WERI-Rb-1 (cell line): ENCODE results near the gene TRIM44.

Experiments
- DNase-seq: peaks from one replicate; pipeline ENCODE4 v3.0.0-alpha.2; 2020
- H3K27ac ChIP-seq: fragments of 250-450 bp; sonication (Bioruptor Pico); 2 replicates; pipeline ENCODE4 v1.5.1; 2020; ENCODE audit warnings: mild to moderate bottlenecking, moderate library complexity
- H3K27me3 ChIP-seq: fragments of 250-450 bp; sonication (Bioruptor Pico); 2 replicates; pipeline ENCODE4 v1.5.1; 2021; ENCODE audit warnings: mild to moderate bottlenecking, low read depth, moderate library complexity; ENCODE audit not compliant: insufficient read depth, severe bottlenecking
- H3K36me3 ChIP-seq: fragments of 250-450 bp; sonication (Bioruptor Pico); 2 replicates; pipeline ENCODE4 v1.5.1; 2020; ENCODE audit warnings: mild to moderate bottlenecking, moderate library complexity
- H3K4me3 ChIP-seq: 2 replicates; pipeline ENCODE4 v1.5.1; 2011; ENCODE audit warnings: low read depth, mild to moderate bottlenecking, control low read depth, low read length
- H3K9me3 ChIP-seq: fragments of 250-450 bp; sonication (Bioruptor Pico); 2 replicates; pipeline ENCODE4 v1.5.1; 2021; ENCODE audit warnings: mild to moderate bottlenecking, moderate library complexity; ENCODE audit not compliant: severe bottlenecking
- TF ChIP-seq, protein P1 (sequence below): IDR thresholded peaks from 2 replicates; pipeline ENCODE4 v1.5.1; 2011; ENCODE audit warnings: low read depth, mild to moderate bottlenecking, control low read depth, inconsistent platforms, low read length

Gene TRIM44

DNA sequence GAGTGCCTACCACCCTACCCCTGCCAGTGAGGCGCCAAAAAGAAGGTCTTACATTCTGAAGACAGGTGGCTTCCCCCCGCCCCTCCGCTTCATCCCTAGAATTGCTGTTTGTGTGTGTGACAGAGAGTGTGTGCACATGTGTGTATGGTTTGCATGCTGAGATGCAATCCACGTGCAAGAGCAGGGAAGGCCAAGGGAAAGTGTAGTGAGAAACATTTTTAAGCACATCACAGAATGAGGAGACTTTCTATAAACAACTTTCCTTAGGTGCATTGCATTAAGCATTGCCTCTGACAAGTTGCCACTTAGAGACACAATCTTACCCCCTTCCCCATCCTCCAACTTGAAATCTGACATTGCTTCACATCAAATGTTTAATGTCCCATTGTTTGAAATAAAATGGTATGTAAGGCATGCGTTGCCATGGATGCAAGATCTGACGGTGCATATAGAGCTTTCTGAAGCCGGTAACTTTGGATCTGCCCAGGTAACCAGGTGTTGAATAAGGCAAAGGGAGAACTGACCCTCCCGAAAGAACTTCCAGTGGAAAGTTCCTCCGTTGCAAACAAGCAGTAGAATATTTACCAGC, 22.9 kb upstream of the TRIM44 start:
- DNase-seq, result no peak
- Histone ChIP-seq H3K36me3 (no peaks in the 10 kb centered on the region), H3K27me3 (no peaks in the 10 kb centered on the region), H3K4me3 (no peak overlapping the region), H3K27ac (no peak overlapping the region), H3K9me3 (no peaks in the 10 kb centered on the region)
- TF ChIP-seq, protein P1, sequence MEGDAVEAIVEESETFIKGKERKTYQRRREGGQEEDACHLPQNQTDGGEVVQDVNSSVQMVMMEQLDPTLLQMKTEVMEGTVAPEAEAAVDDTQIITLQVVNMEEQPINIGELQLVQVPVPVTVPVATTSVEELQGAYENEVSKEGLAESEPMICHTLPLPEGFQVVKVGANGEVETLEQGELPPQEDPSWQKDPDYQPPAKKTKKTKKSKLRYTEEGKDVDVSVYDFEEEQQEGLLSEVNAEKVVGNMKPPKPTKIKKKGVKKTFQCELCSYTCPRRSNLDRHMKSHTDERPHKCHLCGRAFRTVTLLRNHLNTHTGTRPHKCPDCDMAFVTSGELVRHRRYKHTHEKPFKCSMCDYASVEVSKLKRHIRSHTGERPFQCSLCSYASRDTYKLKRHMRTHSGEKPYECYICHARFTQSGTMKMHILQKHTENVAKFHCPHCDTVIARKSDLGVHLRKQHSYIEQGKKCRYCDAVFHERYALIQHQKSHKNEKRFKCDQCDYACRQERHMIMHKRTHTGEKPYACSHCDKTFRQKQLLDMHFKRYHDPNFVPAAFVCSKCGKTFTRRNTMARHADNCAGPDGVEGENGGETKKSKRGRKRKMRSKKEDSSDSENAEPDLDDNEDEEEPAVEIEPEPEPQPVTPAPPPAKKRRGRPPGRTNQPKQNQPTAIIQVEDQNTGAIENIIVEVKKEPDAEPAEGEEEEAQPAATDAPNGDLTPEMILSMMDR, result no peak

DNA sequence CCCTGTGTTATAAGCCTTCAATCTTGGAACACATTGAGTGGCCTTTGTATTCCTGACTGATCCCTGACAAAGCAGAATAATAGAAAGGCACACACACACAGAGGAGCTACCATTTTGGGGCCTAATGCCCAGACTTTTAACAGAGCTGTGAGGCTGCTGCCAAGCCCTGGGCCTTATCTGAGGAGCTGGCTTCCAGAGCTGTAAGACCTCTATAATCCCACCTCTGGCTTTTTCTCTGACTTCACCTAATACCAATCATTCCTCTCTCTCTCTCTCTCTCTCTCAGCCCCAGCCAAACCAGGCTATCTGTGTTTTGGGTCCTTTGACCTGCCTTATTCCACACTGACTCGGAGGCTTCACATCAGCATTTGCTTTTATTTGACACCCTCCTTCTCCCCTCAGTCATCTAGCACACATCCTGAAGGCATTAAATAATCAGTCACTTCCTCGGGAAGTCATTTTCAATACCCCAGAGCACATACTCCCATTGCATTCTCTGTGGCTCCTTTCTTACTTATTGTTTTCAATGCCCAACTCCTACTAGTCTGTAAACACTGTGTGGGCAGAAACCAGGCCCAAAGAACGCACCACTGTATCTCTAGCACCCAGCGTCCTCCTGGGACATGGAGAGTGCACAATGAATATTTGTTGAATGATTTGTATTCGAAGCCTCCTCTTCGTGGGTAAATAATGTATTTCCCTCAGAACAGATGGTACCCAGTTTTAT, 21.2 kb upstream of the TRIM44 start:
- H3K27ac ChIP-seq, result no peak overlapping the region
- no peak for DNase-seq
- H3K27me3 ChIP-seq, result no peaks in the 10 kb centered on the region
- TF ChIP-seq, protein P1, result no peak
- H3K4me3 ChIP-seq, result no peak overlapping the region
- H3K9me3 ChIP-seq, result peaks cover 2% of the 10 kb centered on the region
- H3K36me3 ChIP-seq, result no peaks in the 10 kb centered on the region

DNA sequence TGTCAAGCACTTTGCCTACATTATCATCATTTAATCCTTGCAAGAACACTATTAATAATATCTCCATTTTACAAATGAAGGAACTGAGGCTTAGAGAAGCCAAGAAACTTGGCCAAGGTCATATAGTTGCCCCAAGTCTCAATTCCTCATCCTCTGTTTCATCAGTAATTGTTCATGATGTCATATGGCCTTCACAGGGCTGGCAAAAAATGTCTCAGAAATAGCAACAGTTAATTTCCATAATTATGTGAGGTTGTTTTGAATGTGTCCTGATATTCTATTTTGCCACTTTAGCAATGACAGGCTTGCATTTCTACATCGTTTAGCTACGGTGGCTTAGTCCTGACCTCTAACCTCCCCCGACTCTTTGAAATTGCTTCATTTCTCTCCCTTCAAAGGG, 20.6 kb upstream of the TRIM44 start:
- no peak for DNase-seq
- H3K36me3 ChIP-seq, result no peaks in the 10 kb centered on the region
- H3K4me3 ChIP-seq, result no peak overlapping the region

DNA sequence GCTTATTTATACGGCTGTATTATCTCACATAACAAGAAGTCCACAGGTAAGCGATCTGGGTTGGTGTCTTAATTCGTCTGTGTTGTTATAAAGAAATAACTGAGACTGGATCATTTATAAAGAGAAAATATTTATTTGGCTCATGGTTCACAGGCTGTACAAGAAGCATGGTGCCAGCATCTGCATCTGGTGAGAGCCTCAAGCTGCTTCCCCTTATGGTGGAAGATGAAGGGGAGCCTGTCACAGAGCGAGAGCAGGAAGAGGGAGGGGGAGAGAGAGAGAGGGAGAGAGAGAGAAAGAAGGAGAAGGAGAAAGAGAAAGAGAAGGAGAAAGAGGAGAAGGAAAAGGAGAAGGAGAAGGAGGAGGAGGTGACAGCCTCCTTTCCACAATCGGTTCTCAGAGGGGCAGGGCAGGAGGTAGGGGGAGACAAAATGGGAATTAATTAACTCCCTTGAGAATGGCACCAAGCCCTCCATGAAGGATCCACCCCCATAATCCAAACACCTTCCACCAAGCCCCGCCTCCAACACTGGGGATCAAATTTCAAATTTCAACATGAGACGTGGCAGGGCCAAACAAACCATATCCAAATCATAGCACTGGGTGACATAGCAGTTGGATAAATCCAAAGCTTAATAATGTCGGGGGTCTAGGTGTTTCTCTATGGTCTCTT, 15.0 kb upstream of the TRIM44 start:
- Histone ChIP-seq H3K4me3 (no peak overlapping the region), H3K36me3 (no peaks in the 10 kb centered on the region), H3K27ac (no peak overlapping the region), H3K9me3 (peaks cover 2% of the 10 kb centered on the region), H3K27me3 (no peaks in the 10 kb centered on the region)
- DNase-seq, result no peak
- TF ChIP-seq, protein P1, result no peak

More for the DNA sequence above, 20.6 kb upstream of the TRIM44 start:
- H3K9me3 ChIP-seq, result peaks cover 2% of the 10 kb centered on the region
- no peak overlapping the region for H3K27ac ChIP-seq
- H3K27me3 ChIP-seq, result no peaks in the 10 kb centered on the region
- TF ChIP-seq, protein P1, result no peak

DNA sequence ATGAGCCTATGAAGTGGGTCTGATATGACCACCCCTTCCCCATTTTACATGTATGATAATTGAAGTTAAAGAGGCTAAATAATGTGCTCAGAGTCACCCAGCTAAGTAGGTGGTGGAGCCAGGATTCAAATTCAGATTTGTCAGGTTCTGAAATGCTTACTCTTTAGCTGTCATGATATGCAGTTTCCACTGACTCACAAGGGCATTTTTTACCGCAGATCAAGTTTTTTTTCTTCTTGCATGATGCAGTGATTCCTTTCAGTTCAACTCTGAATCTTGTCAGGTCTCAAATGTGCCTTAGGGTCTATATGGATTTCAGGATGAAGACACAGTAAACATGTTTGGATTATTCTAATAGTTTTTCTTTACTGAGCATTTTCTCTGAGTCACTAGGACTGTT, 12.6 kb upstream of the TRIM44 start:
- TF ChIP-seq, protein P1, result no peak
- H3K9me3 ChIP-seq, result peaks cover 2% of the 10 kb centered on the region
- no peak for DNase-seq
- no peak overlapping the region for H3K4me3 ChIP-seq
- H3K27me3 ChIP-seq, result no peaks in the 10 kb centered on the region
- H3K27ac ChIP-seq, result no peak overlapping the region
- no peaks in the 10 kb centered on the region for H3K36me3 ChIP-seq
